H1 (cell line): ENCODE measurements around the gene NXPH2. TPM values are rescaled to one million over a fixed set of nuclear protein-coding genes. Genes with fewer than 3 reads are reported as not detected.

Experiments
- CTCF ChIA-PET: fragments of 300-600 bp; sonication (Branson Sonifier 250); formaldehyde crosslinking; loops from one replicate; lab custom pipeline; 2021; ENCODE audit not compliant: partially characterized antibody; lab: Charles Lee
- POLR2A ChIA-PET: fragments of 300-600 bp; sonication (Branson Sonifier 250); formaldehyde crosslinking; loops from one replicate; lab custom pipeline; 2021; ENCODE audit warnings: inconsistent platforms; ENCODE audit not compliant: partially characterized antibody; lab: Charles Lee
- DNase-seq, 2 experiments: peaks; one replicate each; pipeline versions ENCODE4 v3.0.0 to v3.0.0-alpha.2; 2010 to 2022; ENCODE audit warnings: low spot score in 2 of 2, low read depth in 1 of 2, mixed read lengths in 1 of 2
- FAIRE-seq: peaks from 2 replicates; lab custom pipeline; 2011; peaks lifted over from hg19 to GRCh38; lab: Jason Lieb, UNC
- H2AFZ ChIP-seq: 2 replicates; pipeline ENCODE4 v1.8.1; 2012; ENCODE audit warnings: low read length, inconsistent platforms
- H2AK5ac ChIP-seq: 2 replicates; pipeline ENCODE4 v1.6.1; 2013; ENCODE audit warnings: low read depth, low read length
- H2BK120ac ChIP-seq: replicated peaks from 2 replicates; pipeline ENCODE3; 2013; ENCODE audit warnings: low read depth, low read length, inconsistent platforms
- H2BK12ac ChIP-seq: 2 replicates; pipeline ENCODE4 v1.6.1; 2013; ENCODE audit warnings: low read depth, low read length
- H2BK15ac ChIP-seq: 2 replicates; pipeline ENCODE4 v1.6.1; 2013; ENCODE audit warnings: low read length
- H2BK20ac ChIP-seq: 2 replicates; pipeline ENCODE4 v1.6.1; 2013; ENCODE audit warnings: low read length
- H2BK5ac ChIP-seq: 2 replicates; pipeline ENCODE4 v1.6.1; 2013; ENCODE audit warnings: low read depth, low read length
- H3K14ac ChIP-seq: 2 replicates; pipeline ENCODE4 v1.6.1; 2013; ENCODE audit warnings: inconsistent platforms; ENCODE audit not compliant: insufficient read length
- H3K18ac ChIP-seq: 2 replicates; pipeline ENCODE4 v1.6.1; 2013; ENCODE audit warnings: low read length; ENCODE audit errors: extremely low read depth
- H3K23ac ChIP-seq: 2 replicates; pipeline ENCODE4 v1.6.1; 2013; ENCODE audit warnings: inconsistent platforms; ENCODE audit not compliant: insufficient read length
- H3K23me2 ChIP-seq: 2 replicates; pipeline ENCODE4 v1.6.1; 2013; ENCODE audit warnings: low read depth, low read length
- H3K27ac ChIP-seq: 2 replicates; pipeline ENCODE4 v1.6.1; 2011; ENCODE audit warnings: low read depth, low read length, inconsistent platforms
- H3K27me3 ChIP-seq, 4 experiments: replicated peaks in 1 of 4; 1 replicate in 1 of 4; 2 replicates in 3 of 4; pipeline versions ENCODE4 v1.6.1 to v1.8.1; 2011 to 2013; ENCODE audit warnings: low read length in 3 of 4, mild to moderate bottlenecking in 3 of 4, inconsistent platforms in 2 of 4, mixed read lengths in 2 of 4, moderate library complexity in 1 of 4; ENCODE audit not compliant: control insufficient read depth in 3 of 4, insufficient read depth in 3 of 4; ENCODE audit errors: extremely low read depth in 1 of 4
- H3K36me3 ChIP-seq, 4 experiments: 2 replicates each; pipeline versions ENCODE4 v1.6.1 to v1.8.1; 2011 to 2013; ENCODE audit warnings: mild to moderate bottlenecking in 4 of 4, low read length in 3 of 4, moderate library complexity in 2 of 4, control low read depth in 1 of 4, inconsistent platforms in 1 of 4; ENCODE audit not compliant: insufficient read depth in 4 of 4, control insufficient read depth in 2 of 4
- H3K4ac ChIP-seq: replicated peaks from 2 replicates; pipeline ENCODE3; 2013; ENCODE audit warnings: low read length, low read depth, mixed read lengths, inconsistent platforms; ENCODE audit not compliant: insufficient read length
- H3K4me1 ChIP-seq, 4 experiments: replicated peaks in 1 of 4; 1 replicate in 1 of 4; 2 replicates in 3 of 4; pipeline versions ENCODE4 v1.6.1 to v1.8.1; 2011 to 2013; ENCODE audit warnings: low read length in 3 of 4, inconsistent platforms in 2 of 4, mixed read lengths in 1 of 4; ENCODE audit not compliant: insufficient read depth in 4 of 4, control insufficient read depth in 3 of 4
- H3K4me2 ChIP-seq, 2 experiments: 2 replicates each; pipeline versions ENCODE4 v1.6.1 to v1.8.1; 2011 to 2013; ENCODE audit warnings: low read depth in 2 of 2, low read length in 2 of 2, control low read depth in 1 of 2, inconsistent platforms in 1 of 2, mild to moderate bottlenecking in 1 of 2; ENCODE audit not compliant: insufficient read depth in 1 of 2
- H3K4me3 ChIP-seq, 4 experiments: fragments of 200-600, 300-600 bp in 1 of 4; sonication (generic), shearing (Covaris generic), sonication (Bioruptor Twin) in 1 of 4; 2 replicates each; pipeline versions ENCODE4 v1.5.1 to v1.8.1; 2011 to 2016; ENCODE audit warnings: low read length in 4 of 4, low read depth in 3 of 4, control low read depth in 2 of 4, inconsistent platforms in 2 of 4, mild to moderate bottlenecking in 2 of 4, mixed read lengths in 1 of 4, moderate library complexity in 1 of 4; ENCODE audit not compliant: insufficient read depth in 2 of 4; ENCODE audit errors: extremely low read depth in 1 of 4
- H3K56ac ChIP-seq: replicated peaks from 2 replicates; pipeline ENCODE3; 2013; ENCODE audit warnings: low read depth, mild to moderate bottlenecking, mixed read lengths, low read length, inconsistent platforms; ENCODE audit not compliant: insufficient read length
- H3K79me1 ChIP-seq: 2 replicates; pipeline ENCODE4 v1.6.1; 2013; ENCODE audit warnings: low read depth, low read length, control low read depth
- H3K79me2 ChIP-seq, 2 experiments: 2 replicates each; pipeline versions ENCODE4 v1.6.1 to v1.8.1; 2012 to 2013; ENCODE audit warnings: low read length in 2 of 2, mild to moderate bottlenecking in 2 of 2, inconsistent platforms in 1 of 2; ENCODE audit not compliant: insufficient read depth in 2 of 2, control insufficient read depth in 1 of 2
- H3K9ac ChIP-seq, 4 experiments: replicated peaks in 1 of 4; 1 replicate in 1 of 4; 2 replicates in 3 of 4; pipeline versions ENCODE4 v1.6.1 to v1.8.1; 2011 to 2013; ENCODE audit warnings: low read depth in 3 of 4, low read length in 3 of 4, control low read depth in 2 of 4, mild to moderate bottlenecking in 2 of 4, moderate library complexity in 2 of 4, inconsistent platforms in 1 of 4; ENCODE audit errors: extremely low read depth in 1 of 4
- H3K9me3 ChIP-seq, 2 experiments: 2 replicates each; pipeline versions ENCODE4 v1.6.1 to v1.8.1; 2012 to 2013; ENCODE audit warnings: mild to moderate bottlenecking in 2 of 2, moderate library complexity in 2 of 2, control low read depth in 1 of 2, inconsistent platforms in 1 of 2, low read depth in 1 of 2, low read length in 1 of 2, mixed read lengths in 1 of 2; ENCODE audit not compliant: insufficient read depth in 2 of 2
- H4K20me1 ChIP-seq, 2 experiments: replicated peaks in 1 of 2; 2 replicates each; pipeline versions ENCODE3 to v1.8.1; 2011 to 2013; ENCODE audit warnings: inconsistent platforms in 2 of 2, low read length in 2 of 2, mild to moderate bottlenecking in 1 of 2; ENCODE audit not compliant: insufficient read depth in 2 of 2, control insufficient read depth in 1 of 2
- H4K5ac ChIP-seq: 2 replicates; pipeline ENCODE4 v1.6.1; 2013; ENCODE audit warnings: low read length, low read depth, mixed read lengths, inconsistent platforms; ENCODE audit not compliant: insufficient read length
- H4K8ac ChIP-seq: 2 replicates; pipeline ENCODE4 v1.8.0; 2013; ENCODE audit warnings: mild to moderate bottlenecking, moderate library complexity, low read length, inconsistent platforms; ENCODE audit not compliant: insufficient read depth; ENCODE audit errors: extremely low read depth
- H4K91ac ChIP-seq: replicated peaks from 2 replicates; pipeline ENCODE3; 2013; ENCODE audit warnings: low read length, mixed read lengths, inconsistent platforms; ENCODE audit not compliant: insufficient read length
- CREB1 ChIP-seq: IDR thresholded peaks from 2 replicates; pipeline ENCODE4 v1.6.1; 2012; ENCODE audit warnings: inconsistent platforms
- CTCF ChIP-seq, 3 experiments: IDR thresholded peaks; 1 replicate in 2 of 3; 2 replicates in 1 of 3; pipeline versions ENCODE4 v1.5.1 to v1.6.1; 2011; ENCODE audit warnings: low read length in 3 of 3, mild to moderate bottlenecking in 3 of 3, inconsistent platforms in 2 of 3, low read depth in 1 of 3, moderate library complexity in 1 of 3; ENCODE audit not compliant: insufficient read depth in 1 of 3; ENCODE audit errors: control extremely low read depth in 1 of 3
- GABPA ChIP-seq: IDR thresholded peaks from 2 replicates; pipeline ENCODE4 v1.6.1; 2011; ENCODE audit warnings: mild to moderate bottlenecking, low read length, moderate library complexity, borderline replicate concordance; ENCODE audit not compliant: insufficient read depth
- KDM4A ChIP-seq: IDR thresholded peaks from one replicate; pipeline ENCODE4 v1.7.1; 2012; ENCODE audit warnings: low read depth, mild to moderate bottlenecking, moderate library complexity, low read length, inconsistent platforms; ENCODE audit not compliant: severe bottlenecking
- MAFK ChIP-seq: IDR thresholded peaks from 2 replicates; pipeline ENCODE4 v1.6.1; 2012; ENCODE audit warnings: low read depth, mild to moderate bottlenecking, improper control_type of control experiment, low read length
- POLR2A ChIP-seq, 2 experiments: IDR thresholded peaks; 1 replicate in 1 of 2; 2 replicates in 1 of 2; pipeline ENCODE4 v1.6.1; 2011; ENCODE audit warnings: low read depth in 2 of 2, low read length in 2 of 2, mild to moderate bottlenecking in 2 of 2; ENCODE audit errors: control extremely low read depth in 1 of 2
- TAF1 ChIP-seq: IDR thresholded peaks from 2 replicates; pipeline ENCODE4 v1.6.1; 2011; ENCODE audit warnings: mild to moderate bottlenecking, low read depth, low read length
- TCF12 ChIP-seq: IDR thresholded peaks from 2 replicates; pipeline ENCODE4 v1.6.1; 2011; ENCODE audit warnings: low read depth, mild to moderate bottlenecking, low read length
- USF2 ChIP-seq: IDR thresholded peaks from 2 replicates; pipeline ENCODE4 v1.6.1; 2011; ENCODE audit warnings: low read length, improper control_type of control experiment
- WGBS, 2 experiments: shearing (Covaris generic) in 1 of 2; methylation state at CpG; one replicate each; pipeline versions ENCODE4 v1.1.6 to v1.1.7; 2013 to 2015; ENCODE audit warnings: low lambda C conversion rate in 2 of 2, mixed read lengths in 2 of 2, inconsistent platforms in 1 of 2, low coverage in 1 of 2, missing lambda C conversion rate in 1 of 2; ENCODE audit not compliant: insufficient replicate concordance in 2 of 2, insufficient coverage in 1 of 2, insufficient read length in 1 of 2; ENCODE audit errors: extremely low coverage in 1 of 2, missing lambda C conversion rate in 1 of 2; 5-methylcytosine and 5-hydroxymethylcytosine counted together
- polyA plus RNA-seq, 7 experiments: library from polyadenylated mRNA; depleted of rRNA in 3 of 7; stranded (reverse) in 5 of 7; unstranded in 2 of 7; fragments of >200 nt in 5 of 7; fragments of 200-250 nt in 2 of 7; gene quantifications; 1 replicate in 5 of 7; 2 replicates in 1 of 7; 4 replicates in 1 of 7; pipeline versions ENCODE4 v1.2.1 to v1.2.3, GENCODE V29; 2011 to 2013; ENCODE audit warnings: missing spikeins in 2 of 7, mixed read lengths in 2 of 7
- total RNA-seq: library from RNA; stranded (reverse); fragmentation: NEBNext Ultra II Directional; extraction: Animal tissue kit (Norgen Biotek cat#: 25700); gene quantifications from 2 replicates; pipeline ENCODE4 v1.2.1, GENCODE V29; 2021

Gene NXPH2
- total and polyA plus RNA-seq, 2 of the 8 experiments (the other 6 are each of a cell fraction or from before 2014, with no cell fraction given), result 1.9 to 6.9 TPM

- H3K27ac ChIP-seq, result no peak overlapping the region
- H3K79me2 ChIP-seq, result no peaks in the 10 kb centered on the region
- H2BK15ac ChIP-seq, result no peak overlapping the region
- H4K5ac ChIP-seq, result no peak overlapping the region
- no peak overlapping the region for H3K9ac ChIP-seq
- no peak overlapping the region for H2AFZ ChIP-seq
- no peaks in the 10 kb centered on the region for H3K27me3 ChIP-seq
- no peak overlapping the region for H2BK12ac ChIP-seq
- FAIRE-seq, result no peak
- TF ChIP-seq POLR2A (IDR thresholded peaks at IDR 0.05; ENCODE audit: control extremely low read depth in 1 of 2, low read depth in 2 of 2, low read length in 2 of 2) (no peak), KDM4A (no peak), TAF1 (no peak), GABPA (no peak), TCF12 (no peak), CREB1 (no peak), USF2 (no peak), CTCF (IDR thresholded peaks at IDR 0.05; ENCODE audit: control extremely low read depth in 1 of 3, insufficient read depth in 1 of 3, low read depth in 1 of 3, low read length in 3 of 3) (no peak), MAFK (no peak)
- no peak overlapping the region for H4K91ac ChIP-seq
- peaks cover 0 to 3% (median 0%) of the 10 kb centered on the region in 4 experiments; a peak in 2 of 7 replicates for H3K4me1 ChIP-seq
- no peaks in the 10 kb centered on the region for H3K23me2 ChIP-seq
- H3K4me2 ChIP-seq, result no peak overlapping the region
- no peak overlapping the region for H2BK20ac ChIP-seq
- H3K4me3 ChIP-seq, result no peak overlapping the region
- H3K18ac ChIP-seq, result no peak overlapping the region
- 93% methylated on average over 4 of the region's 4 CpGs; no CpG with 5 or more reads in 1 of the 2 experiments for WGBS, 2 experiments
- no peaks in the 10 kb centered on the region for H4K20me1 ChIP-seq
- ChIA-PET CTCF (interaction anchor here (0.8 to 1.8 kb wide), 5 partner anchors 9 to 211 kb away, joined by 3 to 8 read pairs (median 5); partner anchors contain the start of gene SPOPL), POLR2A (no interaction called here)
- no peaks in the 10 kb centered on the region for H3K36me3 ChIP-seq
- H4K8ac ChIP-seq, result no peak overlapping the region
- no peak overlapping the region for H2AK5ac ChIP-seq
- H3K14ac ChIP-seq, result no peak overlapping the region
- no peaks in the 10 kb centered on the region for H3K79me1 ChIP-seq
- H2BK120ac ChIP-seq, result no peak overlapping the region
- H3K23ac ChIP-seq, result no peak overlapping the region
- H2BK5ac ChIP-seq, result no peak overlapping the region
- no peaks in the 10 kb centered on the region for H3K9me3 ChIP-seq
- H3K56ac ChIP-seq, result no peak overlapping the region
- no peak overlapping the region for H3K4ac ChIP-seq
- no peak for DNase-seq
These were observed 67.8 kb downstream of the NXPH2 start for GRCh38 chr2:138712212-138712979.
